GM19025 (cell line): ENCODE measurements around the gene BCL2L13.
"Not testable (repeated sequence)": the region's sequence is repeated elsewhere in the genome, so short reads cannot be mapped to it uniquely, and the experiment has no call there.

Source experiments
- ATAC-seq: cut with Tn5 transposase; IDR thresholded peaks from one replicate; pipeline ENCODE4 v1.9.1; 2021; ENCODE audit warnings: mild to moderate bottlenecking, low read depth, moderate library complexity; ENCODE audit not compliant: unreplicated experiment

The BCL2L13 gene

GRCh38 chr22:17633998-17634323, 4.6 kb upstream of the BCL2L13 start:
- ATAC-seq, result no peak

DNA sequence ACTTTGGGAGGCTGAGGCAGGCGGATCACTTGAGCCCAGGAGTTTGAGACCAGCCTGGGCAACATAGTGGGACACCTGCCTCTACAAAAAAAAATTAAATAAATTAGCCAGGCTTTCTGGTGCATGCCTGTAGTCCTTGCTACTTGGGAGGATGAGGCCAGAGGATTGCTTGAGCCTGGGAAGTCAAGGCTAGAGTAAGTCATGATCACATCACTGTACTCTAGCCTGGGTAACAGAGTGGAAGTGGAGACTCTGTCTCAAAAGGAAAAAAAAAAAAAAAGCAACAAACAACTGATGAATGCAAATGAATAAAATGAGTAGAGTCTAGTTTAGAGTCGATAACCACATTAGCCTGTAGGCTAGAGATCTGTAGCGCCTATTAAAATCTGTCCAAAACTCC, 3.9 kb upstream of the BCL2L13 start:
- ATAC-seq, result no peak

GRCh38 chr22:17636850-17637249, 1.7 kb upstream of the BCL2L13 start:
- ATAC-seq, result not testable (repeated sequence)

- no peak for ATAC-seq
These were observed 921 bp upstream of the BCL2L13 start for GRCh38 chr22:17637490-17638181.

- ATAC-seq, result peak; percentile 13
These were observed 450 bp upstream of the BCL2L13 start for GRCh38 chr22:17638182-17638431.

- peak; percentile 34 for ATAC-seq
These were observed 737 bp downstream of the BCL2L13 start for GRCh38 chr22:17639247-17639741.

- ATAC-seq, result no peak
These were observed 2.7 kb downstream of the BCL2L13 start for GRCh38 chr22:17641269-17641668.

- ATAC-seq, result not testable (repeated sequence)
These were observed 3.8 kb downstream of the BCL2L13 start for GRCh38 chr22:17642357-17642756.

DNA sequence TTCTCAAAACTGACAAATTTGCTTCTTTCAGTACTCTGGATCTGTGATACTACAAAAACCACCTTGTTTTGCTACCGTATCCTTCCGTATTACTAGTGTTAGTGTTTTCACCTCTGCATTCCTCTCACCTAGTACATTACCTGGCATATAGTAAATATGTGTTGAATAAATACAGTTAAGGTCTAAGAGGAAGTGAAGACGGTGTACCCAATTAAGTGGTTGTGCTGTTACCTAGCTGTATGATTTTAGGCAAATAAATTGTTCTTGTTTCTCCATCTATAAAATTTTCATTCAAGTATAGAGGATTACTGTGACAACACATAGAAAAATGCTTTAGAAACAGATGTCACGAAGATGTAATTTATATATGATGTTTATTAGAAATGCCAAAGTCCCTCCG, 8.9 kb downstream of the BCL2L13 start:
- ATAC-seq, result no peak

- ATAC-seq, result no peak
These were observed 9.4 kb downstream of the BCL2L13 start for GRCh38 chr22:17647991-17648390.

- no peak for ATAC-seq
These were observed 10.0 kb downstream of the BCL2L13 start for GRCh38 chr22:17648569-17648968.

- no peak for ATAC-seq
These were observed 16.7 kb downstream of the BCL2L13 start for GRCh38 chr22:17655289-17655688.

DNA sequence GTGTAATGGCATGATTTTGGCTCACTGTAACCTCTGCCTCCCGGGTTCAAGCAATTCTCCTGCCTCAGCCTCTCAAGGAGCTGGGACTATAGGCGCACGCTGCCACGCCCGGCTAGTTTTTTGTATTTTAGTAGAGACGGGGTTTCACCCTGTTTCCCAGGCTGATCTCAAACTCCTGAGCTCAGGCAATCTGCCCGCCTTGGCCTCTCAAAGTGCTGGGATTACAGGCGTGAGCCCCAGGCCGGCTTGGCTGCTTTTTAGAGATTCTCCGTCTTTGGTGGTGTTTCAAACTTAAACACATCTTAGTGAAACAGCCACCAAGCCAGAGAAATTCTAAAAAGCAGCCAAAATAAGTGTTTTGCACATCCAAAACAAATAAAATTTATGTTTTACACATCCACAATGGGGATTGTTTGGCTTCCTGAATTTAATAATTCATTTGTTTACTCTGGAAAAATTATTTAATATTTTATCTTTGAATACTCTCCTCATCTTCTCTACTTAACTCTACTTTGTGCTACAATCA, 18.4 kb downstream of the BCL2L13 start:
- ATAC-seq, result no peak

DNA sequence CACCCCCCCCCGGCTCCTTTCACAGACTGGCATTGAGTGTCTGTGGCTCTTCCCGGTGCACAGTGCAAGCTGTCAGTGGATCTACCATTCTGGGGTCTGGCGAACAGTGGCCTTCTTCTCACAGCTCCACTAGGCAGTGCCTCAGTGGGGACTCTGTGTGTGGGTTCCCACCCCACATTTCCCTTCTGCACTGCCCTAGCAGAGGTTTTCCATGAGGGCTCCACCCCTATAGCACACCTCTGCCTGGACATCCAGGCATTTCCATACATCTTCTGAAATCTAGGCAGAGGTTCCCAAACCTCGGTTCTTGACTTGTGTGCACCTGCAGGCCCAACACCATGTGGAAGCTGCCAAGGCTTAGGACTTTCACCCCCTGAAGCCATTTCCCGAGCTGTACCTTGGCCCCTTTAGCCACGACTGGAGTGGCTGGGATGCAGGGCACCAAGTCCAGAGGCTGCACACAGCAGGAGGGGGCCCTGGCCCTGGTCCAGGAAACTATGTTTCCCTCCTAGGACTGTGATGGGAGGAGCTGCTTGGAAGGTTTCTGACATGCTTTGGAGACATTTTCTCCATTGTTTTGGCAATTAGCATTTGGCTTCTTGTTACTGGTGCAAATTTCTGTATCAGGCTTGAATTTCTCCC, 26.0 kb downstream of the BCL2L13 start:
- no peak for ATAC-seq

GRCh38 chr22:17665248-17665647, 26.7 kb downstream of the BCL2L13 start:
- ATAC-seq, result no peak

- ATAC-seq, result no peak
These were observed 27.3 kb downstream of the BCL2L13 start for GRCh38 chr22:17665854-17666253.

DNA sequence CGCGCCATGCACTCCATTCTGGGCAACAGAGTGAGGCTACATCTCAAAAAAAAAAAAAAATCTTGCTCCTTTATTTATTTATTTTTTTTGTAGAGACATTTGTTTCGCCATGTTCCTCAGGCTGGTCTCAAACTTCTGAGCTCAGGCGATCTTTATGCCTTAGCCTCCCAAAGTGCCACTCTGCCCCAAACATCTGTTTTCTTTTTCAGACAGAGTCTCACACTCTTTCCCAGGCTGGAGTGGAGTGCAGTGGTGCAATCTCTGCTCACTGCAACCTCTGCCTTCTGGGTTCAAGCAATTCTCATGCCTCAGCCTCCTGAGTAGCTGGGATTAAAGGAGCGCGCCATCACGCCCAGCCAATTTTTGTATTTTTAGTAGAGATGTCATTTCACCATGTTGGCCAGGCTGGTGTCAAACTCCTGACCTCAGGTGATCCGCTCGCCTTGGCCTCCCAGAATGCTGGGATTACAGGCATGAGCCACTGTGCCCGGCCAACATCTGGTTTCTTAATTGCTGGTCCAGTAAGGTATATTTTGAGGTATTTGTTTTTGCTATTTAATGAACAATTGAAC, 33.0 kb downstream of the BCL2L13 start:
- ATAC-seq, result not testable (repeated sequence)

DNA sequence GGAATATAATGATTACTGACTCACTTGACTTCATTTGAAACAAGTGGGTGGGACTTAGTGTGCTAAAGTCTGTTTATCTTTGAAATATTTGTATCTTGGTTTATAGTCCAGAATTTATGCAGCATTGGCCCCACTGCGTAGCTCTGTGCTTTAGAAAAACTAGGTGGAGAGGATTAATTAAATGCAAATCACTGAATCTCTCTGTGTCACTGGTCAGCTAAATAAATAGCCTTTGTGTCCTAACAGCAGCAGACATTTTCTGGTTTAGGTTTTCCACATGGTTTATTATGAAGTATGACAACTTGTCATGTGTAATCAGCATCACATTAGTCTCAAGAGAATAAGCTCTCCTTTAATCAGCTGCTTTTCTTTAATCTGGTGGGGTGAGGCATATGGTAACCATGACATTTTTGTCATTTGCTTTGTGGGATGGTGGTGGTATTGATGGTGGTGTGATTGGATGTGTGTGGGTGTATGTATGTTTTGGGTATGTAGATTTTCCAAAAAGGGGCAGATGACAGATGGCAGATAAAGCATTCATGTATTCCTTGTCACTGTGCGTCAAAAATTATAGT, 33.9 kb downstream of the BCL2L13 start:
- no peak for ATAC-seq

- no peak for ATAC-seq
These were observed 35.6 kb downstream of the BCL2L13 start for GRCh38 chr22:17674152-17674551.

GRCh38 chr22:17675584-17675983, 37.0 kb downstream of the BCL2L13 start:
- ATAC-seq, result no peak

GRCh38 chr22:17678817-17679385, 40.3 kb downstream of the BCL2L13 start:
- ATAC-seq, result no peak
